GM23248 (cell line): Measurements from ENCODE around the gene GNAS-AS1. TPM values are rescaled to one million over a fixed set of nuclear protein-coding genes. Genes with fewer than 3 reads are reported as not detected.
A peak's percentile ranks its signal among the peaks of the same experiment; 100 is the strongest.

Source experiments
- DNase-seq: peaks from one replicate; pipeline ENCODE4 v3.0.0-alpha.2; 2015
- H2AFZ ChIP-seq: fragments of 200-600 bp; sonication (generic); 2 replicates; pipeline ENCODE4 v1.6.1; 2016; ENCODE audit warnings: antibody characterized with exemption
- H3F3A ChIP-seq: fragments of 200-600 bp; sonication (generic); 2 replicates; pipeline ENCODE4 v1.6.1; 2016; ENCODE audit warnings: mild to moderate bottlenecking, antibody characterized with exemption, mixed run types; ENCODE audit not compliant: insufficient read depth
- H3K27ac ChIP-seq: fragments of 200-600 bp; sonication (generic); 2 replicates; pipeline ENCODE4 v1.5.1; 2016; ENCODE audit warnings: mild to moderate bottlenecking
- H3K27me3 ChIP-seq: fragments of 200-600 bp; sonication (generic); replicated peaks from 2 replicates; pipeline ENCODE4 v1.6.1; 2016; ENCODE audit warnings: mild to moderate bottlenecking; ENCODE audit not compliant: insufficient read depth
- H3K36me3 ChIP-seq: fragments of 200-600 bp; sonication (generic); 2 replicates; pipeline ENCODE4 v1.6.1; 2016; ENCODE audit warnings: low read depth, mild to moderate bottlenecking
- H3K4me1 ChIP-seq: fragments of 200-600 bp; sonication (generic); 2 replicates; pipeline ENCODE4 v1.6.1; 2016; ENCODE audit warnings: mild to moderate bottlenecking; ENCODE audit not compliant: insufficient read depth
- H3K4me2 ChIP-seq: fragments of 200-600 bp; sonication (generic); one replicate; pipeline ENCODE4 v1.6.1; 2016; ENCODE audit warnings: mild to moderate bottlenecking; ENCODE audit not compliant: unreplicated experiment
- H3K4me3 ChIP-seq: fragments of 200-600 bp; sonication (generic); 2 replicates; pipeline ENCODE4 v1.5.1; 2016; ENCODE audit warnings: mild to moderate bottlenecking
- H3K79me2 ChIP-seq: fragments of 200-600 bp; sonication (generic); 2 replicates; pipeline ENCODE4 v1.6.1; 2016; ENCODE audit warnings: mild to moderate bottlenecking; ENCODE audit not compliant: insufficient read depth
- H3K9ac ChIP-seq: fragments of 200-600 bp; sonication (generic); 2 replicates; pipeline ENCODE4 v1.6.1; 2016; ENCODE audit warnings: mild to moderate bottlenecking
- H3K9me2 ChIP-seq: fragments of 200-600 bp; sonication (generic); 2 replicates; pipeline ENCODE4 v1.6.1; 2016; ENCODE audit warnings: mixed run types, mild to moderate bottlenecking, moderate library complexity; ENCODE audit not compliant: insufficient read depth
- H3K9me3 ChIP-seq: fragments of 200-600 bp; sonication (generic); one replicate; pipeline ENCODE4 v1.6.1; 2017; ENCODE audit warnings: low read depth
- H4K20me1 ChIP-seq: fragments of 200-600 bp; sonication (generic); 2 replicates; pipeline ENCODE4 v1.6.0; 2016; ENCODE audit not compliant: insufficient read depth
- EZH2 ChIP-seq: fragments of 200-600 bp; sonication (generic); IDR thresholded peaks from 2 replicates; pipeline ENCODE4 v1.6.1; 2018; ENCODE audit warnings: antibody characterized with exemption, mild to moderate bottlenecking; ENCODE audit not compliant: insufficient read depth, poor library complexity, severe bottlenecking
- EZH2phosphoT487 ChIP-seq: fragments of 200-600 bp; sonication (generic); IDR thresholded peaks from 2 replicates; pipeline ENCODE4 v1.6.1; 2018; ENCODE audit warnings: antibody characterized with exemption, moderate library complexity, mild to moderate bottlenecking, low read depth; ENCODE audit not compliant: insufficient read depth
- WGBS, 2 experiments: methylation state at CpG; one replicate each; pipeline ENCODE4 v1.1.6; 2015 to 2017; ENCODE audit warnings: low lambda C conversion rate in 2 of 2, low coverage in 1 of 2; ENCODE audit errors: missing lambda C conversion rate in 2 of 2; 5-methylcytosine and 5-hydroxymethylcytosine counted together
- in situ Hi-C: fragments of 300-500 bp; cut with MboI; formaldehyde crosslinking; loops from 2 replicates; pipeline ENCODE4 v1.15.0; 2020
- polyA plus RNA-seq: library from polyadenylated mRNA; unstranded; fragments of >200 nt; fragmentation: Nextera tagmentation; extraction: Ambion mirVana; gene quantifications from 2 replicates; pipeline ENCODE4 v1.2.1, GENCODE V29; 2016
- total RNA-seq: library from RNA; depleted of rRNA; stranded (reverse); fragments of >200 nt; shearing (Covaris generic); gene quantifications from 2 replicates; pipeline ENCODE4 v1.2.3, GENCODE V29; 2014

GNAS-AS1 gene
- total and polyA plus RNA-seq, 2 experiments from 2014 or later = 0.97 to 1.0 TPM

GRCh38 chr20:58839991-58840747 is 10.5 kb downstream of the GNAS-AS1 start:
- Histone ChIP-seq H3K9me2 (no peaks in the 10 kb centered on the region), H3K9me3 (no peaks in the 10 kb centered on the region), H3K79me2 (no peaks in the 10 kb centered on the region), H3F3A (no peaks in the 10 kb centered on the region), H3K4me2 (no peak overlapping the region), H3K9ac (no peak overlapping the region), H3K27ac (no peak overlapping the region), H2AFZ (no peak overlapping the region), H4K20me1 (no peaks in the 10 kb centered on the region), H3K27me3 (peaks cover 43% of the 10 kb centered on the region), H3K36me3 (no peaks in the 10 kb centered on the region), H3K4me3 (peak overlapping the region; percentile 48; the same call in 1 of the 2 replicates), H3K4me1 (no peaks in the 10 kb centered on the region)
- no peak for DNase-seq
- TF ChIP-seq EZH2 (no peak), EZH2phosphoT487 (no peak)
- 41 to 63% methylated on average over 52 to 59 of the region's 67 CpGs for WGBS, 2 experiments
- in situ Hi-C loops = loop anchor here (25.0 kb wide), 2 partner anchors 353 to 603 kb away; partner anchors contain the start of gene ANKRD60

GRCh38 chr20:58839474-58839874 is 11.2 kb downstream of the GNAS-AS1 start:
- H3K9ac ChIP-seq = no peak overlapping the region
- H2AFZ ChIP-seq = no peak overlapping the region
- no peak overlapping the region for H3K4me2 ChIP-seq
- 51 to 56% methylated on average over 25 to 27 of the region's 27 CpGs for WGBS, 2 experiments
- H3F3A ChIP-seq = no peaks in the 10 kb centered on the region
- no peaks in the 10 kb centered on the region for H3K79me2 ChIP-seq
- H3K4me3 ChIP-seq = peak overlapping the region; percentile 48
- peaks cover 44% of the 10 kb centered on the region for H3K27me3 ChIP-seq
- in situ Hi-C loops = loop anchor here (25.0 kb wide), 2 partner anchors 352 to 602 kb away; partner anchors contain the start of gene ANKRD60
- no peaks in the 10 kb centered on the region for H4K20me1 ChIP-seq
- H3K9me3 ChIP-seq = no peaks in the 10 kb centered on the region
- H3K27ac ChIP-seq = no peak overlapping the region
- no peaks in the 10 kb centered on the region for H3K36me3 ChIP-seq
- TF ChIP-seq EZH2 (no peak), EZH2phosphoT487 (no peak)
- DNase-seq = peak; percentile 52
- no peaks in the 10 kb centered on the region for H3K9me2 ChIP-seq
- H3K4me1 ChIP-seq = no peaks in the 10 kb centered on the region

- no peaks in the 10 kb centered on the region for H4K20me1 ChIP-seq
- TF ChIP-seq EZH2phosphoT487 (no peak), EZH2 (no peak)
- no peak for DNase-seq
- H3K9ac ChIP-seq = no peak overlapping the region
- no peak overlapping the region for H3K4me2 ChIP-seq
- 64 to 66% methylated on average over 4 of the region's 4 CpGs for WGBS, 2 experiments
- H3K79me2 ChIP-seq = no peaks in the 10 kb centered on the region
- no peaks in the 10 kb centered on the region for H3K9me2 ChIP-seq
- H3K36me3 ChIP-seq = no peaks in the 10 kb centered on the region
- no peak overlapping the region for H3K27ac ChIP-seq
- no peaks in the 10 kb centered on the region for H3K4me1 ChIP-seq
- no peaks in the 10 kb centered on the region for H3F3A ChIP-seq
- in situ Hi-C loops = loop anchor here (25.0 kb wide), 2 partner anchors 351 to 601 kb away; partner anchors contain the start of gene ANKRD60
- H2AFZ ChIP-seq = no peak overlapping the region
- no peaks in the 10 kb centered on the region for H3K9me3 ChIP-seq
- peaks cover 44% of the 10 kb centered on the region for H3K27me3 ChIP-seq
- no peak overlapping the region for H3K4me3 ChIP-seq
Measured at GRCh38 chr20:58838174-58838573, 12.5 kb downstream of the GNAS-AS1 start.

GRCh38 chr20:58837717-58838116 is 13.0 kb downstream of the GNAS-AS1 start:
- H3K27ac ChIP-seq = no peak overlapping the region

More at GRCh38 chr20:58837717-58838116, 13.0 kb downstream of the GNAS-AS1 start:
- H2AFZ ChIP-seq = no peak overlapping the region
- H3K4me1 ChIP-seq = no peaks in the 10 kb centered on the region
- no peak for DNase-seq
- no peaks in the 10 kb centered on the region for H3K79me2 ChIP-seq
- H4K20me1 ChIP-seq = no peaks in the 10 kb centered on the region
- no peak overlapping the region for H3K4me3 ChIP-seq
- H3K9me3 ChIP-seq = no peaks in the 10 kb centered on the region
- 65 to 67% methylated on average over 1 of the region's 1 CpG for WGBS, 2 experiments
- H3K4me2 ChIP-seq = no peak overlapping the region
- H3F3A ChIP-seq = no peaks in the 10 kb centered on the region
- peaks cover 46% of the 10 kb centered on the region for H3K27me3 ChIP-seq
- no peak overlapping the region for H3K9ac ChIP-seq
- in situ Hi-C loops = loop anchor here (25.0 kb wide), 2 partner anchors 350 to 600 kb away; partner anchors contain the start of gene ANKRD60
- no peak for TF ChIP-seq EZH2
- TF ChIP-seq EZH2phosphoT487 = no peak
- H3K9me2 ChIP-seq = no peaks in the 10 kb centered on the region
- H3K36me3 ChIP-seq = no peaks in the 10 kb centered on the region
